HG03558 (cell line): ENCODE measurements around the gene JAKMIP1.

Experiments used
- ATAC-seq: cut with Tn5 transposase; IDR thresholded peaks from one replicate; pipeline ENCODE4 v1.9.1; 2021; ENCODE audit warnings: moderate number of reproducible peaks; ENCODE audit not compliant: unreplicated experiment; ENCODE audit errors: extremely low read depth

The JAKMIP1 gene

DNA sequence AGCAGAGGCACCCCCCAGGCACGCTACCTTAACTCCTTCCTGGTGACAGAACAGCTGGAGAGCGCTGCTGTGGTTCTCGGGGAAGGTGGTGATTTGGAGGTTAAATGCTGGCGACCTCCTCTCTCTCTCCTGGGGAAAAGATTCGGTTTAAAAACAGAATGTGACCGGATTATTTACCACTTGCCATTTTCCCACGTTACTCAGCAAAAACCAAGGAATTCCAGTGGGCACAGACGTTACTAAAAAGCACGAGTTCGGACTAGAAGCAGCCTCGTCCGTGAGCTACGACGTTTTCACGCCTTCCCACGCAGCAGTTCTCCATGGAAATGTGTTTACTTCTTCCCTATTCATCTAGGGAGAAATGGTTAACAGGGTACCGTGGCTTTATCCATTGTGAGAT, 149.8 kb downstream of the JAKMIP1 start:
- ATAC-seq, result no peak

DNA sequence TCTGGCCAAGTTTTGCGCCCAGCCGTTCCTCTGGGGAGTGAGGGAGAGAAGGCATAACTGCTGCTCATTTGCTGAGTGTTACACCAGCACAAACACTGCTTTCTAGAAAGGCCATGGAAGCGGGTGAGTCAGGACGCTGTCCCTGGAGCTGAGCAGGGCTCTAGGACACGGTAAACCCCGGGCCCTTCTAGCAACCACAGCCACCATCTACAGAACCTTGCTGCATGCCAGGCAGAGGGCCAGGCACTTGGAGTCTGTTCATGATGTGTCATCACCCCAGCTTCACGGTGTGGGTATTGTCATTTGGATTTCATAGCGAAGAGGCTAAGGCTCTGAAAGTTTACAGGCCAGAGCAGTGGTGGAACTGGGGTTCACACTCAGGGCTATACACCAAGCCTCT, 150.4 kb downstream of the JAKMIP1 start:
- ATAC-seq, result no peak

DNA sequence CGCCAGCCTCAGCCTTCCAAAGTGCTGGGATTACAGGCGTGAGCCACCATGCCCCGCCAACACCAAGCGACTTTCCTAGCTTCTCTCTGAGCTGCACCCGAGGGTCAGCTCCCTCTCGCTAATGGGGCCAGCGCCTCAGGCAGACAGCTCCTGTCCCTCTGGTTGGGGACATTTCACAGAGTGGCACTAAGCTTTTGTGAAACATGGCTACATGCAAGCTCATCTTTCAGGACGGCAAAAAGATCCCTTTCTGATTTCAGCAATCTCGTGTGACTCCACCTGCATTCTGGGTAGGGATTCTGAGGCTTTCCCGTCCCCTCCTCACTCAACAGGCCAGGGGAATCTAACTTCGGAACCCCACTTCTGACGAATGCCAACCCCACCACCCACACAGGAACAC, 151.1 kb downstream of the JAKMIP1 start:
- ATAC-seq, result no peak

DNA sequence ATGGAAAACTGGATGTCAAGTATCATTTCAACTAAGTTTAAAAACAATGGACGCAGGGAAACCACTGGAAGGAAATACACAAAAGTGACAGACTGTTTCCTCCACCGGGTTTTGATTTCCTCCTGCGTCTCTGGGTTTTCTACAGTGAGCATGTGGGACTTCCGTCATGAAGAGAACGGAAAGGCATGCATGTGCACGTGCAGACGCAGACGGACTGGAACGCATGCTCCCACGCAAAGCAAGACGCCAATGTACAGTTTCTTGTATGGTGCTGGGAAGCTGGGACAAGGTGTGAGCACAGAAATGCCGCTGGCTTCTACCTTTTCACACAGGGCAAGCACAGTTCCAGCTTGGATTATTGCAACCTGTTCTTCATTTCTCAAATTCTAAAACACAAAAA, 151.8 kb downstream of the JAKMIP1 start:
- no peak for ATAC-seq

DNA sequence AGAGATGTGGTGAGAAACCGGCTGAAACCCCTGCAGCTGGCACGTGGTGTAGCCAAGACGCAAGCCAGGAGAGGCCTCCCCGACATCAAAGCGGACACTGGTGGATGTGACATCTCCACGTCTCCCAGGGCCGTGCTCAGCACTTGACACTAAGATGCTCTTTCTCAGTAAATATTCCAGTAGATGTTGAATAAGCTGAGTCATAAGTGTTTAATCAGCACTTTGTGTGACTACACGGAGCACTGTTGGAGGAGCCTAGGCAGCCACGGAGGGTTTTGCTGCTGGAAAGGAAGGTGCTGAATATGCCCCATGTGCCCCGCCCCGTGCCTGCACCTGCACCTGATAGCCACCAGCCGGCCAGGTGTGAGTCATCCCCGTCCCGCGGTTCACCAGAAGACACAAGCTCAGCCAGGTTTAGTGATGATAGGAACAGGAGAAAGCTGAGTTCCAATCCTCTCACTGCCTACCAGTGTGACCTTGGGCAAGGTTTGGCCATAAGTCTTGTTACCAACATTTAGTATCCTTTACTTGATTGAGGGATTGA, 153.1 kb downstream of the JAKMIP1 start:
- no peak for ATAC-seq

DNA sequence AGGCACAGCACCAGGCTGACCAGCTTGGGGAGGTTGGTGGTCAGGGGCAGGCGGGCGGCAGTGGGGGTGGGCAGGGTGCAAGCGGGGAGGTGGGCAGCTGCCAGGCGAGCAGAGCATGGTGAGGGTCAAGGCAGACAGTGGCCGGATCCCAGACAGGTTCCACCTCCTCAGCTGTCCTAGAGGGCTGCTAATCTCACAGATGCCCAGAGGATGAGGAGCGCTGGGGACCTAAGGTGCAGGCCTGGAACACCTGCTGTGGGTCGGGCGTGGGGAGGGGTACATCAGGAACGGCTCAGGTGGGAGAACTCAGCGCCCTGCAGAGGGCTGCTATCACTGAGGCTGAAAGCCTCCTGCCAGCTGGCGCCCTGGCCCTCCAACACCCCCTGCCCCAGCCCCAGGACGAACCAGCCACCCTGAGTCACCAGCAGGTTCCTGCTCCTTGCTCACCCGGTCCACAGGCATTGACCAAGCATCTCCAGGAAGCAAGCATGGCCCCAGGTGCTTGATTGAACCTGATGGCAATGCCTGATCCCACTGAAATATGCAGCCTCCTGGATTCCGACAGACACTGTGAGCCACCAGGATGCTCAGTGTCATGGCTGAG, 153.7 kb downstream of the JAKMIP1 start:
- ATAC-seq, result no peak

DNA sequence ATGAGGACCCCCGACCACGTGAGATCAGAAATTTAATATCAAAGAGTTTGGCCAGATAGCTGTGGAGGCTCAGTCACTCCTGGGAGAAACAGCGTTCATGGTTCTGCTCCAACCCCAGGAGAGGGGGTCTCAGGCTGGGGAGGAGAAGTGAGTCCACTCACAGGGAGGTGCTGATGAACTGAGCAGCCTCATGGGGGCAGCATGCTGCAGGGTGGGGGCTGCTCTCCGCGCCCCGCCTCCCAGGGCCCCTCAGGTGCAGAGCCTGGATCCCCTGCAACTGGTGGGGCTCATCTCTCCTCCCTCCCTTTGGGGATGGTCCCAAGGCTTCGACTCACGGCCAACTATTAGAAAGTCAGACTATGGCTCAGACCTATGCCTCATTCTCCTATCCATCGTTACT, 155.5 kb downstream of the JAKMIP1 start:
- no peak for ATAC-seq

DNA sequence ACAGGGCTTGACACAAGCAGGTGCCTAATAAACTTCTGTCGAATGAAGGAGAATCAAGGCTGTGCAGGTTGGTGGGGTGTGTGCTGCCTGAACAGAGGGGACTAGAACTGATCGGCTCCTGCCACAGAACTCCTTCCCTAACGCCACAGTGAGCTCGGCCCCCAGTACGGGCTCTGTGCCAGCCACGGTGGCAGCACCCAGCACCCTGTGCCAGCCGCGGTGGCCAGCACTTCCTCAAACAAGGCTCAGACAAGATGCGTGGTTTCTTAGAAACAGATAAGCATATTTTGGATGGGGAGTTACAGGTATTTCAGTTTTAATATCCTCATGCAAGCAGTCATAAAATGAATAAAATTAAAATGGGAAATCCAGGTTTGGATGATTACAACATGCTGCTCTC, 156.1 kb downstream of the JAKMIP1 start:
- no peak for ATAC-seq

DNA sequence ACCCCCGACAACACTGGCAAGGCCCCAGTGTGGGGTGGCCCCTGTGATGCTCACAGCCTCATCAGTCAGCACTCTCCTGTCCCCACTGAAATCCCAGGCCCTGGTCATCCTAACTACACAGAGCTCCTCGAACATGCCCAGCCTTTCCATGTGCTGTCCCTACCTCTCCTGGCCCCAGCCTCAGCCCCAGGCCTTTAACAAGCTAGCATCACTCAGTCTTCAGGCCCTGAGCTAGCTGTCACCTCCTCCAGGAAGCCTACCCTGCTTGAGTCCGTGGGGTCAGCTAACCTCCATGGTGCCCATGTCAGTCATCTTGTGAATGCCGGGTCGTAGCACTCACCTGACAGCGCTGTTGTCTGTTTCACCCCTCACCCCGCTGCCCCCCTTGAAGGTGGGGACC, 156.5 kb downstream of the JAKMIP1 start:
- ATAC-seq, result no peak

DNA sequence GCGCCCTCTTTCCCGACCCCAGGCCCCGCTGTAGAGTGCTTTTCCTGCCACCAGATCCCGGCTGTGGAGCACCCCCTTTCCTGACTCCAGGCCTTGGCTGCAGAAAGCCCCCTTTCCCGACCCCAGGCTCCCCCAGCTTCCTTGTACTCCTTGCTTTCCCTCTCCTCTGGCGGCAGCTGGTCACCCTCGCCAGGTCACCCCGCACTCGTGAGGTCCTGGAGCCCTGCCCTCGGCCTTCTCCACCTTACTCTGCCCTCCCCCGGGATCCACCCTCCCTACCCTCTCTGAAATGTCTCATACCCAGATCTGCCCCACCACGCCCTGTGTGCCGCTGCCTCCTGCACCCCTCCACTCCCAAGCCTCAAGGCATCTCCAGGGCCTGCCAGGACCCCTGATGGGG, 157.2 kb downstream of the JAKMIP1 start:
- no peak for ATAC-seq

DNA sequence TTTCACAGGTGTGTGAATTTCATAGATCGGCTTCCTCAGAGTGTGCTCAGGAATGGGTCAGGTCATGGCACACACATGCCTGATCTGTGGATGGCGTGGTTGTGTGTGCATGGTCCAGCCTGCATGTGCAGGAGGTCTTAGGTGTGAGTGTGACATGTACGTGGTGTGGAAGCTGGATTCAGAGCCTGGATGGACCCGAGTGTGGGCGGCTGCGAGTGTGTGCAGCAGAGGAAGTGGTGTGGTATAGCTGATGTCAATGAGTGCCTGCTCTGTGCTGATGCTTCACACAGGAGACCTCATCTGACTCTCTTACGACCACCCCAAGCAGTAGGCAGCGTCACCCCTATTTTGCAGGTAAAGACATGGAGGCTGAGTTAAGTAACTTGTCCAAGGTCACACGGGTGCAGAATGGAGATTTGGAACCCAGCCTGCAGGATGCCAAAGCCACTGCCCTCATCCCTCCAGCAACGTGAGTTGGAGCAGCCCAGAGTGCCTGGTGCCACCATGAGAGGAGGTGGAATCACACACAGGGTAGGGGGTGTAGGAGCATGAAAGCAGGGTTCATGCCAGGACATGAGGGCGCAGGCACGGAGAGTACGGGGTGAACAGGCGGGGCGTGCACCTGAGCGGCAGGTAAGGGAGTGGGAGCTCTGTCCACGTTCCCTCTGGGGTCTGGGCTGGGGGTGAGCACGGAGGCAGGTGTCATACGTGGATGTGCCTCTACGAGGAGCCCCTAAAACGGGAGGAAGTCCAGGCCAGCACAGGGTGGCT, 157.9 kb downstream of the JAKMIP1 start:
- ATAC-seq, result no peak

DNA sequence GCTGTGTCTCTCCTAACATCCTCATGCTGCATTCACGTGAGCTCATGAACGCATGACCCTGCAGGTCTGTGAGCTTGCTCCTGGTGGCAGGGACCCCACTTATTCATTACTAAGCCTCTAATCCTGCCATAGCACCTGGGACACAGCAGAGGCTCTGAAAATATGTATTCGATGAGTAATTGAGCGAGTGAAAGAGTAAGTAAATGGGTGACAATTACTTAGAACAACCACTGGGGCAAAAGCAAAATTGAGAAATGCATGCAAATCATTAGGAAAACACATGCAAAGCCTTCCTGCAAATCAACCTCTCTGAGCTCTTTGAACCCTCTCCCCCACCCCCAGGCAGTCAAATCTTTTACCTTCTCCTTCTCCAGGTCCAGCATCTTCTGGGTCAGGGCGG, 158.5 kb downstream of the JAKMIP1 start:
- ATAC-seq, result no peak

DNA sequence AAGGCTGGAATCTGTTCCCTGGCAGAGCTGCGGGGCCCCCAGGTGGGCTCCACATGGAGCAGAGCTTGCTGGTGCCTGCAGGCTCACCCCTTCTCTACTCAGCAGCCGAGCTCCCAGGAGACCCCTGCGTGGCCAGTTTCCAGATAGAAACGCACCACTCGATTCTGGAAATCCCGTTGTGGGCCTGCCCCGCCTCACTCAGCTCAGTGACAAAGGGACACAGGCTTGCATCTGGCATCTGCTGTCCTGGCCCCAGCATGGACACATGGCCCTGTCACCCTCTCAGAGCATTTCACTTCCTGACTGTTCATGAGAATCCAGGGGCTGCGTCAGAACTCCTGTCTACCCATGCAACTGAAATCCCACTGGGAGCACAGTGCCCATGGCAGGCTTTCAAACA, 161.6 kb downstream of the JAKMIP1 start:
- ATAC-seq, result no peak

DNA sequence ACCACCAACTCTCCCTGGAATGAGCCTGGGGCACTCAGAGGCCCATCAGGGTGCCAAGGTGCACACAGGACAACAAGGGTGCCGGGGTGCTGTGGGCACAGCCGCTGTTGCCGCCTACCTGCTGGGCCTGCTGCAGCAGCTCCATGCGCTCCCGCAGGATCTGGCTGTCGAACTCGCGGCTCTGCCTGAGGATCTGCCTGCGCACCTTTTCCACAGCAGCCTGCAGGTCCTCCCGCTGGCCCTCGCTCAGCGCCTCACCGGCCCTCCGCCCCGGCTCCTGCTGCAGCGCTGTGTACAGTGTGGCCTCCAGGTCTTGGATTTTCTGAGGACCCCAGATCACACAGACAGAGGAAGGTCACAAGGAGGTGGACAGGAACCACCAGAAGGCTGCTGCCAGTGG, 164.6 kb downstream of the JAKMIP1 start:
- ATAC-seq, result no peak

DNA sequence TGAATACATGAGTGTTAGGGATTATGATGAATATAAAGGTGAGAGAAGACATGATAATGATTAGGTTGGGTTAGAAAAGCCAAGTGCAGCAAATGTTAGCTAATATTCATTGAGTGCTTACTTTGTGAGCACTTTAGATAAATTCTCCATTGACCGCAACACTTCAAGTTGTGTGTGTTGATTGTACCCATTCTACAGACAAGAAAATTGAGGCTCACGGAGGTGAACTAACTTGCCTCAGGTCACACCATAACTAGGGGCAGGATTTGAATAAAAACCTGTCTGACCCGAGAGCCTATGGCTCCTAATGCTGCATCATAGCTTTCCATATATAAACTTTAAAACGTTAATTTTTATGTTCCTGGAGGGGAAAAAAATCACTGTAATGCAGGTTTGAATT, 167.0 kb downstream of the JAKMIP1 start:
- no peak for ATAC-seq

DNA sequence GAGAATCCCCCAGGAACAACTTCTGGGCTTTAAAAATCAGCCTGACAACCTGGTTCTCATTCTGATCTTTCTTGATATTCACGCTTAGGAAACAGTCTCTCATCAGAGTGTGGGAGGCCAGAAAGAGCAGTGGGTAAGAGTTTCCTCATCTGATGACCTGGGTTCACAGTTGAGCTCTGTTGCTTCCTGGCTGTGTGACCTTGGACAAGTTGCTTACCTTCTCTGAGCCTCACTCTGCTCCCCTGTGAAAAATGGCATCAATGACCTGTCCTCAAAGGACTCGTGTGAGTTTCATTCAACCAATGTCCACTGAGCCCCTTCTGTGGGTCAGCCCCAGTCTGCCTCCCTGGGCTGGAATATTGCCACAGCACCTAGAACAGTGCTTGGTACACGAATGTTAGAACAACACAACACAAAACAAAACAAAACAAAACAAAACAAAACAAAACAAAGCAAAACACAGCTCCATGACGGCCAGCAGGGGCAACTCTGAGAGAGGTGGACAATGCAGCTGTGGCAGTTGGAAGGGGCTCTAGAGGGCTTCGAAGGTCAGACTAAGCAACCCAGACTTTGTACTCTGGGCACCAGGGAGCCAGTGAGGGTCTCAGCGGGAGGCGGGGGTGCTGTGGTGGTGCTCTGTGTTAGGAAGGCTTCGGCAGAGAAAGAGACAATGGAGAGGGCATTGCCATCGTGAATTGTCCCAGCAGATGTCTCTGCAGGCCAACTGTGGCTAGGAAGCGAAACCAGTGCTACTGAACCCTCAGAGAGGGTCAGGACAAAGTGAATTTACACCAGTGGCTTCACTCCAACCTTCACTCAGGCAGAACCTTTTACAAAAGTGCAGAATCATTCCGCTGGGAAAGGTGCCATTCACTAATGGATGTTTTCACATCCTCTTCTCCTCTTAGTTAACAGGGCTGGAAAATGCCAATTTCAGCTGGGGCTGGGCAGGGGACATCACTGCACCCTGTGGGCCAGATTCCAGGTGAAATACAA, 167.8 kb downstream of the JAKMIP1 start:
- ATAC-seq, result no peak

DNA sequence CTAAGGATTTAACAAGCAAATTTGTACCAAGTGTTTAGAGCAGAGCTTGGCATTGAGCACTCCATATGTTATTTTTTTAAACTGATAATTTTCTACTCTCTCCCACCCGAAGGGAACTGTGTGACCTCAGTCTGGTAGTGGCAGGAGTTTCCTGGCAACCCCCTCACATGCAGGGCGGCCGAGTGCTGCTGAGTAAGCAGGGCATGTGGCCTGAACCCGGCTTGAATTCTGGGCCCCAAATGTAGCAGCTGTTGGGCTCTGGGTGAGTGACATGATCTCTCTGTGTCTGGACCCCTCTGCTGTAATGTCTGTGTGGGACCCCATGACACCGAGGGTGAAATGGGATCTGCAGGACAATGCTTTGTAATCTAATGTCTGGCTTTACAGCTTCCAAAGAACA, 168.5 kb downstream of the JAKMIP1 start:
- no peak for ATAC-seq

DNA sequence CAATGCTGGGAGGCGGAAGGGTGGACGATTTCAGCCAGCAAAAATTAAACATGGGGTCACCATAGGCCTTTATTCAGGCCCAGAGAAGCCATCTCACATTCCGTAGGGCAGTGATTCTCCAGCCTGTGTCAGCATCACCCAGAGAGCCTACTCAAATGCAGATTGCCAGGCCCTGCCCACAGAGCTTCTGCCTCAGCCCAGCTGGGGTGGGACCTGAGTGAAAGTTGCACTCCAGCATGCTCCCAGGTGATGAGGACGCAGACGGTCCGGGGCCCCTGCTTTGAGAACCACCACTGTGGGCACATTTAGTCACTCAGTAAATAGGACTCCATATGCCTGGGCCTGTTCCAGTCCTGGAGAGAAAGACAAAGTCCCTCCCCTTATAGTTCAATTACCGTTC, 169.7 kb downstream of the JAKMIP1 start:
- ATAC-seq, result no peak

DNA sequence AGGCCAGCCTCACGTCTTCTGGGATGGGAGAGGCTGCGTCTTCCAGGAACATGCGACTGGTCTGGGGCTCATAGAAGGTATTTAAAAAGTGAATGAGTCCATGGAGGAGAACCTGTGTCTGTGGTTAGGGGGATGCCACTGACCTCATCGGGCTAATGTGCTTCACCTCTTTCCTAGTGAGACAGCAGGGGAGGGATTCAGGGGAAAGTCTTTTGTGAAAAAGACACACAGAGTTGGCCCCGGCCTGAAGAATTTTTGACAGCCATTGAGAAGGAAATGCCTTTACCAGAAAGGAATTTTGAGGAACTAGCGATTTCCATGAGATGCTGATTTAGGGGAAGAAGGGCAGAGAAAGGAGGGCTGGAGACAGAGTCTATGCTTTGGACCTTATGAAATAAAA, 171.1 kb downstream of the JAKMIP1 start:
- no peak for ATAC-seq

DNA sequence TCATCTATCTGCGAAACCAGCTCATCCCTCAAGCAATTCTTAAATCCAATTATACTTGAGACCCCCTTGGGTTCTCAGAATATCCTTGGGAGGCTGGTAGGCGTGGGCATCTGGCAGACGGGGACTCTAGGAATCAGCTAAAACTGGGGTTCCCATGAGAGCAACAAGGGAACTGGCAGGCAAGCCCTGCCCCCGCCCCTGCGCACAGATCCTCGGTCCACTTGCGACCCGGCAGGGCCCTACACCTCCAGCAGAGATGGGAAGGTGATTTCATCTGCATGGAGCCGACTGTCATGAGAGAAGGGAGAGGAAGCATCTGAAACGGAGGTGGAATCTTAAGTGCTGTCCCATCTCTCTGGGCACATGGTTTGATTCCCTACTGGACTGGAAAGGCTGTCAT, 172.2 kb downstream of the JAKMIP1 start:
- ATAC-seq, result no peak

DNA sequence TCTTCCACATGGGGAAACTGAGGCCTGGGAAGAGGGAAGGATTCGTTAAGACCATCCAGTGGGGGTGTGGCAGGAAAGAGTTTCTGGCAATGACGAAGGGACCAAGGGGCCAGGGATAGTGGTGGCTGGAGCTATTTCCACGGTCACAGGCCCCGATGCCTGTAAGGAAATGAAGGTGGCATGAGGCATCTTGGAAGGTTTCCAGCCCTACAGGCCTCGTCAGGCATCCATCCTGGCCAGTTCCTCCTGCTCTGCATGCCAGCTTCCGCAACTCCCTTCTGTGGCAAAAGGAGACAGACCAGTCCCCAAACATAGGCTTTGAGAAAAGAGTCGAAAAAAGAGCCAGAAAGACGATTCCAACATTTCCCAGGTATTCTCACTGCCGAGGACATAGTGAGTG, 173.0 kb downstream of the JAKMIP1 start:
- no peak for ATAC-seq
